ENCODE data around the gene IPO13. TPM values are rescaled to one million over a fixed set of nuclear protein-coding genes. Genes with fewer than 3 reads are reported as not detected.
A peak's percentile ranks its signal among the peaks of the same experiment; 100 is the strongest.

Gene IPO13
- total and polyA plus RNA-seq, 4 donors, result 8.6 to 15.1 (median 10.5) TPM

- Histone ChIP-seq H3K36me3 (ENCODE audit: control insufficient read depth in 4 of 4, insufficient read depth in 3 of 4, low read depth in 1 of 4, low read length in 3 of 4) (peaks cover 0 to 4% (median 0%) of the 10 kb centered on the region in 4 donors), H3K9ac (ENCODE audit: low read depth in 1 of 2, low read length in 2 of 2) (no peak overlapping the region), H3K4me1 (ENCODE audit: control insufficient read depth in 4 of 4, insufficient read depth in 4 of 4, low read length in 3 of 4) (peaks cover 0 to 15% (median 7%) of the 10 kb centered on the region in 4 donors), H3K27me3 (ENCODE audit: control insufficient read depth in 4 of 4, insufficient read depth in 4 of 4, low read length in 3 of 4) (no peaks in the 10 kb centered on the region), H3K9me3 (ENCODE audit: control insufficient read depth in 4 of 4, low read length in 3 of 4) (no peaks in the 10 kb centered on the region), H3K4me3 (ENCODE audit: low read depth in 1 of 3, low read length in 3 of 3) (no peak overlapping the region), H3K27ac (ENCODE audit: low read depth in 1 of 2, low read length in 2 of 2) (no peak overlapping the region)
- 72% methylated on average over 6 of the region's 6 CpGs for WGBS
- no peak for DNase-seq (ENCODE audit: low spot score)
- TF ChIP-seq RXRA (IDR thresholded peaks at IDR 0.05), result peak in 1 of 2 donors; percentile 36
- TF ChIP-seq TAF1 (conservative IDR thresholded peaks at IDR 0.05), result no peak
Measured at GRCh38 chr1:43987159-43987902, 40.6 kb downstream of the IPO13 start.

- DNase-seq (ENCODE audit: low spot score), result no peak
- no peak for TF ChIP-seq EGR1 (IDR thresholded peaks at IDR 0.05; ENCODE audit: low read depth in 2 of 2)
- no peak for TF ChIP-seq NR2F2 (IDR thresholded peaks at IDR 0.05)
- TF ChIP-seq, protein P1, sequence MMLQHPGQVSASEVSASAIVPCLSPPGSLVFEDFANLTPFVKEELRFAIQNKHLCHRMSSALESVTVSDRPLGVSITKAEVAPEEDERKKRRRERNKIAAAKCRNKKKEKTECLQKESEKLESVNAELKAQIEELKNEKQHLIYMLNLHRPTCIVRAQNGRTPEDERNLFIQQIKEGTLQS (IDR thresholded peaks at IDR 0.05), result no peak
- TF ChIP-seq, protein P2, sequence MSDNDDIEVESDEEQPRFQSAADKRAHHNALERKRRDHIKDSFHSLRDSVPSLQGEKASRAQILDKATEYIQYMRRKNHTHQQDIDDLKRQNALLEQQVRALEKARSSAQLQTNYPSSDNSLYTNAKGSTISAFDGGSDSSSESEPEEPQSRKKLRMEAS (IDR thresholded peaks at IDR 0.05), result no peak
- no peak for TF ChIP-seq HNF4G (IDR thresholded peaks at IDR 0.05)
- TF ChIP-seq CTCF (IDR thresholded peaks at IDR 0.05; ENCODE audit: low read depth, low read length, missing input control), result no peak
- no peak for TF ChIP-seq RAD21 (IDR thresholded peaks at IDR 0.05)
- TF ChIP-seq ZBTB33 (IDR thresholded peaks at IDR 0.05), result no peak
- no peak for TF ChIP-seq TAF1 (conservative IDR thresholded peaks at IDR 0.05)
- no peak for TF ChIP-seq FOXA2 (IDR thresholded peaks at IDR 0.05)
- no peak for TF ChIP-seq SP1 (IDR thresholded peaks at IDR 0.05)
- no peak for TF ChIP-seq RXRA (IDR thresholded peaks at IDR 0.05)
- no peak for TF ChIP-seq FOXA1 (IDR thresholded peaks at IDR 0.05)
- no peak for TF ChIP-seq HNF4A (conservative IDR thresholded peaks at IDR 0.05)
- TF ChIP-seq, protein P3, sequence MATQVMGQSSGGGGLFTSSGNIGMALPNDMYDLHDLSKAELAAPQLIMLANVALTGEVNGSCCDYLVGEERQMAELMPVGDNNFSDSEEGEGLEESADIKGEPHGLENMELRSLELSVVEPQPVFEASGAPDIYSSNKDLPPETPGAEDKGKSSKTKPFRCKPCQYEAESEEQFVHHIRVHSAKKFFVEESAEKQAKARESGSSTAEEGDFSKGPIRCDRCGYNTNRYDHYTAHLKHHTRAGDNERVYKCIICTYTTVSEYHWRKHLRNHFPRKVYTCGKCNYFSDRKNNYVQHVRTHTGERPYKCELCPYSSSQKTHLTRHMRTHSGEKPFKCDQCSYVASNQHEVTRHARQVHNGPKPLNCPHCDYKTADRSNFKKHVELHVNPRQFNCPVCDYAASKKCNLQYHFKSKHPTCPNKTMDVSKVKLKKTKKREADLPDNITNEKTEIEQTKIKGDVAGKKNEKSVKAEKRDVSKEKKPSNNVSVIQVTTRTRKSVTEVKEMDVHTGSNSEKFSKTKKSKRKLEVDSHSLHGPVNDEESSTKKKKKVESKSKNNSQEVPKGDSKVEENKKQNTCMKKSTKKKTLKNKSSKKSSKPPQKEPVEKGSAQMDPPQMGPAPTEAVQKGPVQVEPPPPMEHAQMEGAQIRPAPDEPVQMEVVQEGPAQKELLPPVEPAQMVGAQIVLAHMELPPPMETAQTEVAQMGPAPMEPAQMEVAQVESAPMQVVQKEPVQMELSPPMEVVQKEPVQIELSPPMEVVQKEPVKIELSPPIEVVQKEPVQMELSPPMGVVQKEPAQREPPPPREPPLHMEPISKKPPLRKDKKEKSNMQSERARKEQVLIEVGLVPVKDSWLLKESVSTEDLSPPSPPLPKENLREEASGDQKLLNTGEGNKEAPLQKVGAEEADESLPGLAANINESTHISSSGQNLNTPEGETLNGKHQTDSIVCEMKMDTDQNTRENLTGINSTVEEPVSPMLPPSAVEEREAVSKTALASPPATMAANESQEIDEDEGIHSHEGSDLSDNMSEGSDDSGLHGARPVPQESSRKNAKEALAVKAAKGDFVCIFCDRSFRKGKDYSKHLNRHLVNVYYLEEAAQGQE (IDR thresholded peaks at IDR 0.05), result no peak
- no peaks in the 10 kb centered on the region for H3K27me3 ChIP-seq (ENCODE audit: control insufficient read depth in 4 of 4, insufficient read depth in 4 of 4, low read length in 3 of 4)
- H3K9ac ChIP-seq (ENCODE audit: low read depth in 1 of 2, low read length in 2 of 2), result no peak overlapping the region
- peaks cover 0 to 16% (median 7%) of the 10 kb centered on the region in 4 donors for H3K4me1 ChIP-seq (ENCODE audit: control insufficient read depth in 4 of 4, insufficient read depth in 4 of 4, low read length in 3 of 4)
- peak overlapping the region in 2 of 3 donors; percentile 56 to 67 for H3K4me3 ChIP-seq (ENCODE audit: low read depth in 1 of 3, low read length in 3 of 3)
- H3K9me3 ChIP-seq (ENCODE audit: control insufficient read depth in 4 of 4, low read length in 3 of 4), result no peaks in the 10 kb centered on the region
- peak overlapping the region; percentile 45 to 77 for H3K27ac ChIP-seq (ENCODE audit: low read depth in 1 of 2, low read length in 2 of 2)
- 82% methylated on average over 19 of the region's 19 CpGs for WGBS
- H3K36me3 ChIP-seq (ENCODE audit: control insufficient read depth in 4 of 4, insufficient read depth in 3 of 4, low read depth in 1 of 4, low read length in 3 of 4), result peaks cover 0 to 2% (median 0%) of the 10 kb centered on the region in 4 donors
Measured at GRCh38 chr1:43990271-43991199, 43.8 kb downstream of the IPO13 start.

Measured in liver (tissue), 9 donors.